Stimulated activated effector memory CD8-positive, alpha-beta T cell treated with anti-CD3 and anti-CD28 coated beads, Interleukin-12 subunit alpha, Interleukin-12 subunit beta, amount 100 ng/mL, for 72 hours (primary cell): ENCODE measurements around the gene ZNF277.

Experiments
- ATAC-seq: fragments of 150-1000 bp; cut with Tn5 transposase; 2 replicates; pipeline ENCODE4 v1.10.0; 2021
- DNase-seq, 2 donors: peaks; one replicate each; pipeline ENCODE4 v3.0.0; 2021 to 2022; ENCODE audit warnings: low spot score in 2 of 2
- H3K27ac Mint-ChIP-seq: one replicate; pipeline ENCODE4 v1.8.0; 2022; ENCODE audit warnings: mild to moderate bottlenecking, mixed read lengths
- H3K36me3 Mint-ChIP-seq: one replicate; pipeline ENCODE4 v1.8.0; 2022; ENCODE audit warnings: mild to moderate bottlenecking, mixed read lengths
- H3K4me1 Mint-ChIP-seq: one replicate; pipeline ENCODE4 v1.8.0; 2022; ENCODE audit warnings: mixed read lengths
- H3K4me3 Mint-ChIP-seq: one replicate; pipeline ENCODE4 v1.8.0; 2022; ENCODE audit warnings: mild to moderate bottlenecking, mixed read lengths
- H3K9me3 Mint-ChIP-seq: one replicate; pipeline ENCODE4 v1.8.0; 2022; ENCODE audit warnings: mixed read lengths

Gene ZNF277

GRCh38 chr7:112206238-112206990 is at the start of gene ZNF277, which contains the start of gene DOCK4:
Gene ZNF277, plus strand, starts transcription at chr7:112206695. Its CDS starts 22 bp downstream, at chr7:112206717.
Gene DOCK4, minus strand, starts transcription at chr7:112206399. Its CDS starts 261 bp downstream, at chr7:112206138.
- H3K36me3 Mint-ChIP-seq, result no peaks in the 10 kb centered on the region
- peak within 1 kb of the TSS; percentile 96 for H3K27ac Mint-ChIP-seq
- DNase-seq (peak; percentile 97 to 99), ATAC-seq (peak; percentile 96)
- H3K9me3 Mint-ChIP-seq, result no peaks in the 10 kb centered on the region
- peak within 1 kb of the TSS; percentile 99 for H3K4me3 Mint-ChIP-seq
- peaks cover 35% of the 10 kb centered on the region for H3K4me1 Mint-ChIP-seq

GRCh38 chr7:112157072-112157471 is 49.4 kb upstream of the ZNF277 start:
- no peaks in the 10 kb centered on the region for H3K9me3 Mint-ChIP-seq
- no peak overlapping the region for H3K4me3 Mint-ChIP-seq
- DNase-seq, result no peak
- no peaks in the 10 kb centered on the region for H3K4me1 Mint-ChIP-seq
- no peak overlapping the region for H3K27ac Mint-ChIP-seq
- H3K36me3 Mint-ChIP-seq, result no peaks in the 10 kb centered on the region
- peak; percentile 40 for ATAC-seq

GRCh38 chr7:112159351-112159750 is 47.1 kb upstream of the ZNF277 start:
- Mint-ChIP-seq H3K36me3 (no peaks in the 10 kb centered on the region), H3K4me1 (no peaks in the 10 kb centered on the region), H3K9me3 (no peaks in the 10 kb centered on the region), H3K4me3 (no peak overlapping the region), H3K27ac (no peak overlapping the region)
- ATAC-seq (no peak), DNase-seq (no peak)

- DNase-seq (no peak), ATAC-seq (no peak)
- no peak overlapping the region for H3K4me3 Mint-ChIP-seq
Measured at GRCh38 chr7:112160130-112160770, 46.2 kb upstream of the ZNF277 start.

GRCh38 chr7:112160771-112161150 is 45.7 kb upstream of the ZNF277 start:
- DNase-seq, result no peak
- ATAC-seq, result no peak
- no peak overlapping the region for H3K4me3 Mint-ChIP-seq
- no peaks in the 10 kb centered on the region for H3K36me3 Mint-ChIP-seq
- H3K4me1 Mint-ChIP-seq, result no peaks in the 10 kb centered on the region
- H3K9me3 Mint-ChIP-seq, result no peaks in the 10 kb centered on the region
- no peak overlapping the region for H3K27ac Mint-ChIP-seq

More at GRCh38 chr7:112160130-112160770, 46.2 kb upstream of the ZNF277 start:
- no peaks in the 10 kb centered on the region for H3K9me3 Mint-ChIP-seq
- H3K27ac Mint-ChIP-seq, result no peak overlapping the region
- no peaks in the 10 kb centered on the region for H3K36me3 Mint-ChIP-seq
- H3K4me1 Mint-ChIP-seq, result no peaks in the 10 kb centered on the region

- no peak for ATAC-seq
- H3K36me3 Mint-ChIP-seq, result no peaks in the 10 kb centered on the region
Measured at GRCh38 chr7:112161253-112162141, 45.0 kb upstream of the ZNF277 start.

GRCh38 chr7:112162142-112162766 is 44.2 kb upstream of the ZNF277 start:
- no peak for DNase-seq
- H3K4me1 Mint-ChIP-seq, result no peaks in the 10 kb centered on the region
- H3K36me3 Mint-ChIP-seq, result no peaks in the 10 kb centered on the region
- no peaks in the 10 kb centered on the region for H3K9me3 Mint-ChIP-seq
- ATAC-seq, result peak; percentile 16
- no peak overlapping the region for H3K4me3 Mint-ChIP-seq
- no peak overlapping the region for H3K27ac Mint-ChIP-seq

More at GRCh38 chr7:112161253-112162141, 45.0 kb upstream of the ZNF277 start:
- no peak for DNase-seq
- Mint-ChIP-seq H3K27ac (no peak overlapping the region), H3K4me1 (no peaks in the 10 kb centered on the region), H3K4me3 (no peak overlapping the region), H3K9me3 (no peaks in the 10 kb centered on the region)

- Mint-ChIP-seq H3K4me1 (no peaks in the 10 kb centered on the region), H3K9me3 (no peaks in the 10 kb centered on the region), H3K27ac (no peak overlapping the region), H3K36me3 (no peaks in the 10 kb centered on the region), H3K4me3 (no peak overlapping the region)
- no peak for ATAC-seq
- DNase-seq, result no peak
Measured at GRCh38 chr7:112162784-112163506, 43.5 kb upstream of the ZNF277 start.

GRCh38 chr7:112167147-112167546 is 39.3 kb upstream of the ZNF277 start:
- no peaks in the 10 kb centered on the region for H3K4me1 Mint-ChIP-seq
- DNase-seq (no peak), ATAC-seq (no peak)

GRCh38 chr7:112168915-112169314 is 37.6 kb upstream of the ZNF277 start:
- ATAC-seq, result no peak
- no peak for DNase-seq

More at GRCh38 chr7:112167147-112167546, 39.3 kb upstream of the ZNF277 start:
- Mint-ChIP-seq H3K4me3 (no peak overlapping the region), H3K27ac (no peak overlapping the region), H3K36me3 (no peaks in the 10 kb centered on the region), H3K9me3 (no peaks in the 10 kb centered on the region)

GRCh38 chr7:112171673-112172072 is 34.8 kb upstream of the ZNF277 start:
- DNase-seq (no peak), ATAC-seq (no peak)
- Mint-ChIP-seq H3K27ac (no peak overlapping the region), H3K9me3 (no peaks in the 10 kb centered on the region), H3K36me3 (no peaks in the 10 kb centered on the region), H3K4me3 (no peak overlapping the region), H3K4me1 (no peaks in the 10 kb centered on the region)

More at GRCh38 chr7:112168915-112169314, 37.6 kb upstream of the ZNF277 start:
- Mint-ChIP-seq H3K27ac (no peak overlapping the region), H3K4me1 (no peaks in the 10 kb centered on the region), H3K36me3 (no peaks in the 10 kb centered on the region), H3K9me3 (no peaks in the 10 kb centered on the region), H3K4me3 (no peak overlapping the region)

GRCh38 chr7:112172870-112173567 is 33.5 kb upstream of the ZNF277 start:
- no peak overlapping the region for H3K4me3 Mint-ChIP-seq
- no peak for ATAC-seq
- no peaks in the 10 kb centered on the region for H3K9me3 Mint-ChIP-seq
- H3K27ac Mint-ChIP-seq, result no peak overlapping the region
- no peaks in the 10 kb centered on the region for H3K4me1 Mint-ChIP-seq
- no peaks in the 10 kb centered on the region for H3K36me3 Mint-ChIP-seq
- DNase-seq, result no peak

- no peaks in the 10 kb centered on the region for H3K9me3 Mint-ChIP-seq
- no peaks in the 10 kb centered on the region for H3K4me1 Mint-ChIP-seq
- no peak overlapping the region for H3K4me3 Mint-ChIP-seq
- ATAC-seq (no peak), DNase-seq (no peak)
- no peak overlapping the region for H3K27ac Mint-ChIP-seq
- no peaks in the 10 kb centered on the region for H3K36me3 Mint-ChIP-seq
Measured at GRCh38 chr7:112173568-112173905, 33.0 kb upstream of the ZNF277 start.

- no peaks in the 10 kb centered on the region for H3K4me1 Mint-ChIP-seq
- H3K4me3 Mint-ChIP-seq, result no peak overlapping the region
- no peaks in the 10 kb centered on the region for H3K9me3 Mint-ChIP-seq
- ATAC-seq (no peak), DNase-seq (no peak)
- no peak overlapping the region for H3K27ac Mint-ChIP-seq
- H3K36me3 Mint-ChIP-seq, result no peaks in the 10 kb centered on the region
Measured at GRCh38 chr7:112174192-112174591, 32.3 kb upstream of the ZNF277 start.
